ENCODE measurements around the gene CWC27.
"Not testable (repeated sequence)": the region's sequence is repeated elsewhere in the genome, so short reads cannot be mapped to it uniquely, and the experiment has no call there.

Gene CWC27

GRCh38 chr5:64930672-64931318 lies 162.1 kb downstream of the CWC27 start:
- no peak for DNase-seq

DNA sequence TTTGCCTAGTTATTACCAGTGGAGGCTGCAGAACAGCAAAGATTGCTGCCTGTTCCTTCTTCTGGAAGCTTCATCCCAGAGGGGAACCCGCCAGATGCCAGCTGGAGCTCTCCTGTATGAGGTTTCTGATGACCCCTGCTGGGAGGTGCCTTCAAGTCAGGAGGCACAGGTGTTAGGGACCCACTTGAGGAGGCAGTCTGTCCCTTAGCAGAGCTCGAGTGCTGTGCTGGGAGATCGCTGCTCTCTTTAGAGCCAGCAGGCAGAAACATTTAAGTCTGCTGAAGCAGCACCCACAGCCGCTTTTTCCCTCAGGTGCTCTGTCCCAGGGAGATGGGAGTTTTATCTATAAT lies 170.7 kb downstream of the CWC27 start:
- not testable (repeated sequence) for DNase-seq

DNA sequence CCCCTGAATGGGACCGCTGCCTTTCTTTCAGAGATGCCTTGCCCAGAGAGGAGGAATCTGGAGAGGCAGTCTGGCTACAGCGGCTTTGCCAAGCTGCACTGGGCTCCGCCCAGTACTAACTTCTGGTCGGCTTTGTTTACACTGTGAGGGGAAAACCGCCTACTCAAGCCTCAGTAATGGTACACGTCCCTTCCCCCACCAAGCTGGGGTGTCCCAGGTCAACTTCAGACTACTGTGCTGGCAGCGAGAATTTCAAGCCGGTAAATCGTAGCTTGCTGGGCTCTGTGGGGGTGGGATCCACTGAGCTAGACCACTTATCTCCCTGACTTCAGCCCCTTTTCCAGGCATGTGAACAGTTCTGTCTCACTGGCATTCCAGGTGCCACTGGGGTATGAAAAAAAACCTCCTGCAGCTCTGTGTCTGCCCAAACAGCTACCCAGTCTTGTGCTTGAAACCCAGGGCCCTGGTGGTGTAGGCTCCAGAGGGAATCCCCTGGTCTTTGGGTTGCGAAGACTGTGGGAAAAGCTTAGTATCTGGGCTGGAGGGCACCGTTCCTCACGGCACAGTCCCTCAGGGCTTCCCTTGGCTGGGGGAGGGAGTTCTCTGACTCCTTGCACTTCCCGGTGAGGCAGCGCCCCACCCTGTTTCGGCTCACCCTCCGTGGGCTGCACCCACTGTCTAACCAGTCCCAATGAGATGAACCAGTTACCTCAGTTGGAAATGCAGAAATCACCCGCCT lies 171.2 kb downstream of the CWC27 start:
- DNase-seq, result no peak

- no peak for DNase-seq
Measured at GRCh38 chr5:64942460-64942859, 173.7 kb downstream of the CWC27 start.

DNA sequence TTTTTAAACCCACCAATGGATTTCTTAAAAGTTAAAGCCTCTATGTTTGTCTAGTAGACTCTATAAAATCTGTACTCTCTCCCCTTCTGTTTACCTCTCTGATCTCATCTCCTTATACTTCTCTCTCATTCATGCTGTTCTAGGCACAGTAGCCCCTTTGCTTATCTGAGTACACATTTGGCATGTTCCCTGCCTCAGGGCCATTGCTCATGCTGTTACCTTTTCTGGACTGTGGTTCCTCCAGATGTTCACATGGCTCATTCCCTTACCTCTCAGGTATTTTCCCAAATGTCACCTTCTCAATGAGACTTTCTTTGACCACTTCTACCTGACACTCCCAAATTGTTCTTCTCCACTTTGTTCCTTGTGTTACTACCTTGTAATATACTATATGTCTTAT lies 176.1 kb downstream of the CWC27 start:
- DNase-seq, result no peak

DNA sequence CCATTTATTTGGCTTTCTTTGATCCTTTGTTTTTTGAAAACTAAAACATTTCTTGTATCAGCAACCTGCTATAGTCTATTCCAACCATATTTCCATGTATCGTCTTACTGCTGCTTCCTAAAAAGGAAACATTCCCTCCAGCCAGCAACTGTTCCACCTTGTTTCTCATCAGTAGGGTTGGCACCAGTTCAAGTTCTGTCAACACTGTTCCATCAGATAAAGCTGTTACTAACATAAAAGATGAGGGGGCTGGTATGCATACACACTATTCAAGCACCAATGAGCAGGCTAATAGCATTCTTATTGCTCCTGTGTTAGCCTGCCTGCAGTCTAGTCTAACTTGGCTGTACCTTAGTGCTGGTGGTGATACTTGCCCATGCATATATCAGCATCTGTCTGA lies 178.3 kb downstream of the CWC27 start:
- peak; percentile 81 to 90 for DNase-seq

DNA sequence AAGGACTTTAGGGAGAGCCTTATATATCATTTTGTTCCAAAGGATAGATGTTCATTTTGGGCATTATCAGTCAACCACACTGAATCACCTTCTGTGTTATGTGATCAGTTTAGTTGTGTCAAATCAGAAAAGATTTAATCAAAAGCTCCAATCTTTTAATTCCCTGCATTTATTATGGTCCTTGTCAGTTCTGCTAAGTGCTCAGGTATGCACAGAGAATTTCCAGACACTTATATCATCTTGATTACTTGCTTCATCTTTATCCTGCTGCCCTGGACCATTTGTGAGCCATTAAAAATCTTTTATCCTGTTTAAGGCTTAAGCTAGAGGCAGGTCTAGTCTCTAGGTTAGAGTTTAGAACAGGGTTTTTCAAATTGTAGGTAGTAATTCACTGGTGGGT lies 179.1 kb downstream of the CWC27 start:
- DNase-seq, result no peak

GRCh38 chr5:64949331-64949730 lies 180.6 kb downstream of the CWC27 start:
- DNase-seq, result peak in 1 of 2 experiments; percentile 3

GRCh38 chr5:64952951-64953673 lies 184.4 kb downstream of the CWC27 start:
- DNase-seq, result no peak

GRCh38 chr5:64954518-64954917 lies 185.8 kb downstream of the CWC27 start:
- no peak for DNase-seq

GRCh38 chr5:64958757-64959391 lies 190.1 kb downstream of the CWC27 start:
- no peak for DNase-seq

- no peak for DNase-seq
Measured at GRCh38 chr5:64963278-64963677, 194.5 kb downstream of the CWC27 start.

- no peak for DNase-seq
Measured at GRCh38 chr5:64968591-64969110, 199.9 kb downstream of the CWC27 start.

DNA sequence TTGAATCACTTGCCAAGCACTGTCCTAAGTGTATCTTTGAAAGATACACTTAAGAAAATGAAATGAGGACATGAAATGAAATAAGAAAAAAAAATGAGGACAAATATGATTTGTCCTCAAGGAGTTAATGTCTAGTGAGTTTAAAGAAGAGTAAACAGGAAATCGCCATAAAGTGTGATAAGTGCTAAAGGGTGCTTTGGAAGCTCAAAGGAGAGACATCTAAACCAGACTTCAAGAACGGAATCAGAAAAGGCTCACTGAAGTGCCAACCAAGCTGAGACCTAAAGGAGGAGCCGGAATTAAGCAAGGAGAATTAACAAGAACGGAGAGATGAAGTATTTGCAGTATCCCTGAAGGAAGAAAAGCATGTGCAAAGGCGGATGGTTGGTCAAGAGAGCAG lies 200.8 kb downstream of the CWC27 start:
- DNase-seq, result no peak

DNA sequence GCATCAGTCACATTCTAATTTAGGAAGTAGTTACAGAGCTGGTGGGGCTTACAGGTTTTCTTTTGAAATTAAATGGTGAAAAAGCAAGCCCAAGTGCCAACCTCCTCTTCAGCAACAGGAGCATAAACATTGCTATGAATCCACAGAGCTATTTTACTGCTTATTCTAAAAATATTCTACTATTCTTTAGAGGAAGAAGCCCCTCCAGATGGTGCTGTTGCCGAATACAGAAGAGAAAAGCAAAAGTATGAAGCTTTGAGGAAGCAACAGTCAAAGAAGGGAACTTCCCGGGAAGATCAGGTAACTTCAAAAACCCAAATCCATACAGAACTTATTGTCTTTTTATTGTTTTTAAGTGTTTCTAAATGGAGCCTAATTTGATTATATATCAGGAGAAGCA lies 202.8 kb downstream of the CWC27 start:
- no peak for DNase-seq

DNA sequence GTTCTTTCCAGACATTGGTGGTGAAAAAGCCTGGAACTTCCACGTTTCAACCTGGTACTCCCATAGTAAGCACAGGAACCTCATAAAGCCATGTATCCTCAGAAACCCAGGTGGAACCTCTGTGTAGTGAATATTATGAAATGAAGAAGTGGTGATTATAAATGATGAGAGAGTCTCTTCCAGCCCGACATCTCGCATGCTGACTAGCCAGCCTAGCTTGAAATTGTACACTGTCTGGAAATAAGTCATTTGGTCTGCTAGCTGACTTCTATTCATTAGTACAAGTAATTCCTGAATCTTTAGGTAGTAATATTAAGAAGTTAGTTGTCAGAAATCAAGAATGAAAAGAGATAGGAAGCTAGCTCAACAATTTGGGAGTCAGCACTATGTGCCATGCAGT lies 203.3 kb downstream of the CWC27 start:
- DNase-seq, result no peak

- DNase-seq, result no peak
Measured at GRCh38 chr5:64972591-64972990, 203.9 kb downstream of the CWC27 start.

DNA sequence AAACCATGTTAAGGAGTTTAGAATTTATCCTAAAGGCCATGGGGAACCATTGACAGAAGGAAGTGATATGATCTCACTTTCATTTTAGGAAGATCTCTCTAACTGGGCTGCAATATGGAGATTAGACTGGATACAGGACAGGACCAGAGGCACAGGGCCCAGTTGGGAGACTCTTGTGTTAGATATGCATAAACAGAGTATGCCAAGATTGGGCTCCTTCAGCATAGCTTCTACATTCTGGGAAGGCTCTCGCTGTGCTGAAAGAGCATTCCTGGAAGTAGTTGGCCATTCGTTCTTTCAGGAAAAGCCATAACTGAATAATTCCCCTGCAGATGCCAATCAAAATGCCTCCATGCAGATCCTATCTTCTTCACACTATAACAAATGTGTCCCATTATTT lies 204.5 kb downstream of the CWC27 start:
- no peak for DNase-seq

- DNase-seq, result no peak
Measured at GRCh38 chr5:64977779-64978178, 209.0 kb downstream of the CWC27 start.

GRCh38 chr5:64978546-64978945 lies 209.8 kb downstream of the CWC27 start:
- DNase-seq, result no peak

- no peak for DNase-seq
Measured at GRCh38 chr5:64979531-64979930, 210.8 kb downstream of the CWC27 start.

DNA sequence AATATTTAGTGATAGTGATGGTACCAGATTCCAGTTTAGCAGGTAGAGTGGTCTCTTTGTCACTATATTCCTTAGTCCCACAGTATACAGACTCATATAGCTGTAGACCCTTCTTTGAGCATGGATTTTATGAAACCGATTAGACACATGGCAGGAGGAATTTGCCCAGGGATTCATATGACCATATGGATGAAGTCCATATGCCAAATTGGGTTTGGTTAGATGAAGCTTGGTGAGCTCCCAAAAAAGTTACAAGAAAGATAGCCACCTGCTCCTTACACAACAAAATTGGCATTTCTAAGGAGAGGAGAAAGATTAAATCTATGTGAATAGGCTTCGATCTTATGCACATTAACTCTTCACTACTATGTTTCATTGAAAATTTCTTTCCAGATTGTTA lies 211.4 kb downstream of the CWC27 start:
- DNase-seq, result no peak

- DNase-seq, result no peak
Measured at GRCh38 chr5:64987768-64988167, 219.0 kb downstream of the CWC27 start.
